ENCODE data around the gene METTL8.

GRCh38 chr2:171297956-171298355 lies 135.8 kb downstream of the METTL8 start:
- TF ChIP-seq CTCF (IDR thresholded peaks at IDR 0.05) (no peak), POLR2A (IDR thresholded peaks at IDR 0.05) (no peak)
